ENCODE results near the gene IL1RAPL2.
"Not testable (repeated sequence)": the region's sequence is repeated elsewhere in the genome, so short reads cannot be mapped to it uniquely, and the experiment has no call there.

IL1RAPL2 gene

DNA sequence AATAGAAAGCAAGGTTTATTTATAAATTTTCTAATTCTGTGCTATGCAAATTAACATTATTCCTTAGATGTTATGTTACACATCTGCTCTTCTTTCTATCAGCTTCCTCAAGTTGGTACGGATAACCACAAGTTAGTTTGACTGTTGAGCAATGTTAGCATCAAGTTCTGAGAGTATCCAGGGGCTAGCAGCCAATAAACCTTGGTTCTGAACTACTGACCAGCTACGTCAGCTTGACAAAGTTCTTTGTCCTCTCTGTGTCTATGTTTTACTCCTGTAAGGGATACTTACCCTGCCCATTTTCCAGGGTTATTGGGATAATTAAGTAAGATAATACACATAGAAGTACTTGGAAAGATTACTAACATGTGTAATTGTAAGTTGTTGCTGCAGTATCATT, 662.6 kb downstream of the IL1RAPL2 start:
- TF ChIP-seq, protein P1, sequence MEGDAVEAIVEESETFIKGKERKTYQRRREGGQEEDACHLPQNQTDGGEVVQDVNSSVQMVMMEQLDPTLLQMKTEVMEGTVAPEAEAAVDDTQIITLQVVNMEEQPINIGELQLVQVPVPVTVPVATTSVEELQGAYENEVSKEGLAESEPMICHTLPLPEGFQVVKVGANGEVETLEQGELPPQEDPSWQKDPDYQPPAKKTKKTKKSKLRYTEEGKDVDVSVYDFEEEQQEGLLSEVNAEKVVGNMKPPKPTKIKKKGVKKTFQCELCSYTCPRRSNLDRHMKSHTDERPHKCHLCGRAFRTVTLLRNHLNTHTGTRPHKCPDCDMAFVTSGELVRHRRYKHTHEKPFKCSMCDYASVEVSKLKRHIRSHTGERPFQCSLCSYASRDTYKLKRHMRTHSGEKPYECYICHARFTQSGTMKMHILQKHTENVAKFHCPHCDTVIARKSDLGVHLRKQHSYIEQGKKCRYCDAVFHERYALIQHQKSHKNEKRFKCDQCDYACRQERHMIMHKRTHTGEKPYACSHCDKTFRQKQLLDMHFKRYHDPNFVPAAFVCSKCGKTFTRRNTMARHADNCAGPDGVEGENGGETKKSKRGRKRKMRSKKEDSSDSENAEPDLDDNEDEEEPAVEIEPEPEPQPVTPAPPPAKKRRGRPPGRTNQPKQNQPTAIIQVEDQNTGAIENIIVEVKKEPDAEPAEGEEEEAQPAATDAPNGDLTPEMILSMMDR (IDR thresholded peaks at IDR 0.05; ENCODE audit: low read depth, low read length) = no peak
- no peak for TF ChIP-seq MYC (IDR thresholded peaks at IDR 0.05; ENCODE audit: low read depth, low read length)
- no peak for TF ChIP-seq POLR2A (IDR thresholded peaks at IDR 0.05; ENCODE audit: extremely low read depth, insufficient read length)
- TF ChIP-seq, protein P2, sequence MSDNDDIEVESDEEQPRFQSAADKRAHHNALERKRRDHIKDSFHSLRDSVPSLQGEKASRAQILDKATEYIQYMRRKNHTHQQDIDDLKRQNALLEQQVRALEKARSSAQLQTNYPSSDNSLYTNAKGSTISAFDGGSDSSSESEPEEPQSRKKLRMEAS (IDR thresholded peaks at IDR 0.05; ENCODE audit: low read depth, low read length) = no peak
- no peak for DNase-seq (ENCODE audit: low read depth)
- no peak overlapping the region for H3K4me3 ChIP-seq (ENCODE audit: low read depth, low read length)

DNA sequence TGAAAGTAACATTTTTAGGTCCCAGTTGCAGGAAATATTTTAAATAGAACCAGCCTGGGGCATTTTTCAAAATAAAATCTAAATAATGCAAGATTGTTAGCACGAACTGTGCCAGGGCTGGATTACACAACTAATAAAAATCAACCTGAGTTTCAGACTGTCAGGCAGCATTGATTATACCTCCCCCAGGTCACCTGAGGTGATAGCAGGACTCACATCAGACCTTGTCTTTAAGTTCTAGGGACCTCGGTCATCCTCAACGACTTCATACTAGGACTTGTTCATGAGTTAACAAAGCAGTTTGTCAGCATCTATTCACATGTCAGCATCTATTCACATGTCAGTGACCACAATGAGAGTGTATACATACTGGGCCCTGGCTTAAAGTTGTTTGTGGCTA, 663.1 kb downstream of the IL1RAPL2 start:
- no peak for DNase-seq (ENCODE audit: low read depth)
- TF ChIP-seq MYC (IDR thresholded peaks at IDR 0.05; ENCODE audit: low read depth, low read length) (no peak), POLR2A (IDR thresholded peaks at IDR 0.05; ENCODE audit: extremely low read depth, insufficient read length) (no peak)
- TF ChIP-seq, protein P2 (IDR thresholded peaks at IDR 0.05; ENCODE audit: low read depth, low read length) = no peak
- TF ChIP-seq, protein P1 (IDR thresholded peaks at IDR 0.05; ENCODE audit: low read depth, low read length) = no peak
- no peak overlapping the region for H3K4me3 ChIP-seq (ENCODE audit: low read depth, low read length)

GRCh38 chrX:105237407-105237806, 671.4 kb downstream of the IL1RAPL2 start:
- DNase-seq (ENCODE audit: low read depth); H3K4me3 ChIP-seq (ENCODE audit: low read depth, low read length): not testable (repeated sequence)

GRCh38 chrX:105241056-105241455, 675.1 kb downstream of the IL1RAPL2 start:
- H3K4me3 ChIP-seq (ENCODE audit: low read depth, low read length) = no peak overlapping the region
- TF ChIP-seq, protein P2 (IDR thresholded peaks at IDR 0.05; ENCODE audit: low read depth, low read length) = no peak
- no peak for TF ChIP-seq POLR2A (IDR thresholded peaks at IDR 0.05; ENCODE audit: extremely low read depth, insufficient read length)
- TF ChIP-seq MYC (IDR thresholded peaks at IDR 0.05; ENCODE audit: low read depth, low read length) = no peak
- TF ChIP-seq, protein P1 (IDR thresholded peaks at IDR 0.05; ENCODE audit: low read depth, low read length) = no peak
- no peak for DNase-seq (ENCODE audit: low read depth)

GRCh38 chrX:105260291-105261043, 694.5 kb downstream of the IL1RAPL2 start:
- no peak for DNase-seq (ENCODE audit: low read depth)
- H3K4me3 ChIP-seq (ENCODE audit: low read depth, low read length) = no peak overlapping the region
- TF ChIP-seq, protein P1 (IDR thresholded peaks at IDR 0.05; ENCODE audit: low read depth, low read length) = no peak
- TF ChIP-seq MYC (IDR thresholded peaks at IDR 0.05; ENCODE audit: low read depth, low read length) = no peak
- TF ChIP-seq, protein P2 (IDR thresholded peaks at IDR 0.05; ENCODE audit: low read depth, low read length) = no peak
- no peak for TF ChIP-seq POLR2A (IDR thresholded peaks at IDR 0.05; ENCODE audit: extremely low read depth, insufficient read length)

GRCh38 chrX:105263171-105263570, 697.2 kb downstream of the IL1RAPL2 start:
- H3K4me3 ChIP-seq (ENCODE audit: low read depth, low read length) = no peak overlapping the region
- DNase-seq (ENCODE audit: low read depth) = no peak
- no peak for TF ChIP-seq POLR2A (IDR thresholded peaks at IDR 0.05; ENCODE audit: extremely low read depth, insufficient read length)
- TF ChIP-seq, protein P1 (IDR thresholded peaks at IDR 0.05; ENCODE audit: low read depth, low read length) = no peak

All from NB4 (cell line).